ENCODE results near the gene ULK4.
"Not testable (repeated sequence)": the region's sequence is repeated elsewhere in the genome, so short reads cannot be mapped to it uniquely, and the experiment has no call there.

The ULK4 gene

GRCh38 chr3:41961751-41962679 lies at the start of gene ULK4:
TSS of gene ULK4 (minus strand) at chr3:41962103. CDS start at chr3:41954759, 7,344 bp downstream.
- FAIRE-seq = peak; percentile 98

GRCh38 chr3:42010530-42010929 lies 48.6 kb upstream of the ULK4 start:
- no peak for FAIRE-seq

GRCh38 chr3:42009456-42009855 lies 47.6 kb upstream of the ULK4 start:
- no peak for FAIRE-seq

- FAIRE-seq = no peak
These were observed 45.9 kb upstream of the ULK4 start for GRCh38 chr3:42007785-42008184.

- FAIRE-seq = no peak
These were observed 43.5 kb upstream of the ULK4 start for GRCh38 chr3:42005401-42005800.

GRCh38 chr3:42002790-42003189 lies 40.9 kb upstream of the ULK4 start:
- no peak for FAIRE-seq

- FAIRE-seq = no peak
These were observed 39.9 kb upstream of the ULK4 start for GRCh38 chr3:42001777-42002176.

GRCh38 chr3:41999909-42000308 lies 38.0 kb upstream of the ULK4 start:
- FAIRE-seq = no peak

- no peak for FAIRE-seq
These were observed 36.0 kb upstream of the ULK4 start for GRCh38 chr3:41997702-41998550.

- FAIRE-seq = no peak
These were observed 29.5 kb upstream of the ULK4 start for GRCh38 chr3:41991437-41991836.

- peak; percentile 73 for FAIRE-seq
These were observed 27.6 kb upstream of the ULK4 start for GRCh38 chr3:41989518-41989917.

GRCh38 chr3:41987627-41988026 lies 25.7 kb upstream of the ULK4 start:
- FAIRE-seq = no peak

GRCh38 chr3:41986561-41986960 lies 24.7 kb upstream of the ULK4 start:
- FAIRE-seq = no peak

- FAIRE-seq = no peak
These were observed 23.1 kb upstream of the ULK4 start for GRCh38 chr3:41985018-41985417.

- not testable (repeated sequence) for FAIRE-seq
These were observed 21.2 kb upstream of the ULK4 start for GRCh38 chr3:41983091-41983490.

- FAIRE-seq = not testable (repeated sequence)
These were observed 15.5 kb upstream of the ULK4 start for GRCh38 chr3:41977401-41977800.

- FAIRE-seq = no peak
These were observed 13.7 kb upstream of the ULK4 start for GRCh38 chr3:41975416-41976103.

GRCh38 chr3:41974223-41974622 lies 12.3 kb upstream of the ULK4 start:
- no peak for FAIRE-seq

GRCh38 chr3:41972802-41973201 lies 10.9 kb upstream of the ULK4 start:
- FAIRE-seq = no peak

GRCh38 chr3:41966206-41966605 lies 4.3 kb upstream of the ULK4 start:
- no peak for FAIRE-seq

GRCh38 chr3:41963823-41964222 lies 1.9 kb upstream of the ULK4 start:
- no peak for FAIRE-seq

- FAIRE-seq = no peak
These were observed 815 bp downstream of the ULK4 start for GRCh38 chr3:41960826-41961750.

All from A204.1 (cell line).